Measurements from ENCODE around the gene ITPK1. TPM values are rescaled to one million over a fixed set of nuclear protein-coding genes. Genes with fewer than 3 reads are reported as not detected.
A peak's percentile ranks its signal among the peaks of the same experiment; 100 is the strongest.

The ITPK1 gene
- total and polyA plus RNA-seq, 12 donors: 47.1 to 152 (median 92.7) TPM

DNA sequence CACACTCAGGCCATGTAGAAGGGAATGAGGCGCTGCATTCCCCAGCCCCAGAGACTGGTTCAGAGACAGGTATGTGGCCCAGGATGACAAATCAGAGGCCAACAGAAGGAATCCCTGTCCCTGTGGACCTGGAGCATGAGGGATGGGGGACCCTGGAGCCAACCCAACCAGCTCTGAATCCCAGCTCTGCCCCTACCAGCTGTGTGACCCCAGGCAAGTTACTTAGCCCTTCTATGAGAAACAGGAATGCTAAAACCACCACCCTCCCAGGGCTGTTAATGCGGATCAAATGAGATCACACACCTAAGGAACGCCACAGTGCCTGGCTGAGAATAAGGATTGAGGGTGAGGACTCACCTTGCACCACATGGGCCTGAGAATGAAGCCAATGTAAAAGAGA is 15.6 kb downstream of the ITPK1 start:
- H3K4me3 ChIP-seq: no peak overlapping the region
- TF ChIP-seq, protein P1, sequence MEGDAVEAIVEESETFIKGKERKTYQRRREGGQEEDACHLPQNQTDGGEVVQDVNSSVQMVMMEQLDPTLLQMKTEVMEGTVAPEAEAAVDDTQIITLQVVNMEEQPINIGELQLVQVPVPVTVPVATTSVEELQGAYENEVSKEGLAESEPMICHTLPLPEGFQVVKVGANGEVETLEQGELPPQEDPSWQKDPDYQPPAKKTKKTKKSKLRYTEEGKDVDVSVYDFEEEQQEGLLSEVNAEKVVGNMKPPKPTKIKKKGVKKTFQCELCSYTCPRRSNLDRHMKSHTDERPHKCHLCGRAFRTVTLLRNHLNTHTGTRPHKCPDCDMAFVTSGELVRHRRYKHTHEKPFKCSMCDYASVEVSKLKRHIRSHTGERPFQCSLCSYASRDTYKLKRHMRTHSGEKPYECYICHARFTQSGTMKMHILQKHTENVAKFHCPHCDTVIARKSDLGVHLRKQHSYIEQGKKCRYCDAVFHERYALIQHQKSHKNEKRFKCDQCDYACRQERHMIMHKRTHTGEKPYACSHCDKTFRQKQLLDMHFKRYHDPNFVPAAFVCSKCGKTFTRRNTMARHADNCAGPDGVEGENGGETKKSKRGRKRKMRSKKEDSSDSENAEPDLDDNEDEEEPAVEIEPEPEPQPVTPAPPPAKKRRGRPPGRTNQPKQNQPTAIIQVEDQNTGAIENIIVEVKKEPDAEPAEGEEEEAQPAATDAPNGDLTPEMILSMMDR (IDR thresholded peaks at IDR 0.05): no peak
- no peaks in the 10 kb centered on the region for H3K27me3 ChIP-seq
- DNase-seq (no peak), ATAC-seq (no peak)
- no peaks in the 10 kb centered on the region for H3K36me3 ChIP-seq
- WGBS, 2 donors: 94 to 98% methylated on average over 3 of the region's 3 CpGs
- intact Hi-C loops (cut with DNase I): no loop called here
- H3K4me1 ChIP-seq: peaks cover 12 to 75% (median 56%) of the 10 kb centered on the region in 9 donors
- H3K9me3 ChIP-seq: no peaks in the 10 kb centered on the region
- H3K27ac ChIP-seq: peak overlapping the region in 1 of 10 donors; percentile 48

DNA sequence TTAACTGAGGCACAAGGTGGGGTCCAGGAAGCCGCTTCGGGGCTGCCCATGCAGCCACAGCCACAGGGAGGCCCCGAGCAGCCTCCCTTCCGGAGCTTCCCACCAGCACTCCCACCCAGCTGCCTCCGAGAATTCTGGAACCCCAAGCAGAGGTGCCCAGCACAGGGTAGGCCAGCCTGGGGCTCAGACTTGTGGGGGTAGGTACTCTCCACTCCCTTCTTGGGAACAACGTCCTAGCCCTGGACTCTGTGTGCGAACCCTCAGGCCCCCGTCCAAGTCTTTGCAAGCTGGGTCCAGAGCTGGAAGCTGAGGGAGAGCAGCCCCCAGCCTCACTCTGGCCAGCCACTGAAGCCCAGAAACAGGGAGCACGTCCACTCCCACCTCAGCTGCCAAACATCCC is 16.1 kb downstream of the ITPK1 start:
- DNase-seq: no peak
- intact Hi-C loops (cut with DNase I): no loop called here

DNA sequence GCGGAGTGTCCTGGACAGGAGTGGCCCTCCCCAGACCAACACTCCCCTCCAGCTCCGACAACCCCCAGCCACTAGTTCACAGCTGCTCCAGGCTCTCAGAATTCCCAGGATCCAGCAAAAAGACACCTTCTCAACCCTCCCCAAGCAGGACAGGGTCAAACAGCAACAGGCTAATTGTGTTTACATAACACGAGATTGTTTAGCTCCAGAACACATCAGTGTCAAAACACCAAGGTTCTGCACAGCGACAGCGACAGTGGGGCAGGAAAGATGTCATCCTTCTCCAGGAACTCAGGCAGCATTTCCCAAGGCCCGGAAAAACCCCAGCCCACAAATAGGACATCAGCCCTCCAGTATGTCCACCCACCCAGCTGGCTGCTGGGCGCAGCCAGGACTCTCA is 16.5 kb downstream of the ITPK1 start:
- WGBS, 2 donors: 55% methylated on average over 7 of the region's 7 CpGs
- Histone ChIP-seq H3K36me3 (no peaks in the 10 kb centered on the region), H3K4me3 (no peak overlapping the region), H3K27me3 (no peaks in the 10 kb centered on the region), H3K27ac (peak overlapping the region in 3 of 10 donors; percentile 28 to 48 (median 33)), H3K9me3 (no peaks in the 10 kb centered on the region), H3K4me1 (peaks cover 15 to 77% (median 56%) of the 10 kb centered on the region in 9 donors)
- ATAC-seq (no peak), DNase-seq (no peak)
- TF ChIP-seq, protein P1 (IDR thresholded peaks at IDR 0.05): no peak
- intact Hi-C loops (cut with DNase I): no loop called here

More for the DNA sequence above, 16.1 kb downstream of the ITPK1 start:
- peak overlapping the region in 3 of 10 donors; percentile 28 to 48 (median 33) for H3K27ac ChIP-seq
- H3K36me3 ChIP-seq: no peaks in the 10 kb centered on the region
- peaks cover 13 to 75% (median 53%) of the 10 kb centered on the region in 9 donors for H3K4me1 ChIP-seq
- no peak overlapping the region for H3K4me3 ChIP-seq
- ATAC-seq: no peak
- no peaks in the 10 kb centered on the region for H3K27me3 ChIP-seq
- 86 to 91% methylated on average over 9 of the region's 9 CpGs for WGBS, 2 donors
- TF ChIP-seq, protein P1 (IDR thresholded peaks at IDR 0.05): no peak
- no peaks in the 10 kb centered on the region for H3K9me3 ChIP-seq

DNA sequence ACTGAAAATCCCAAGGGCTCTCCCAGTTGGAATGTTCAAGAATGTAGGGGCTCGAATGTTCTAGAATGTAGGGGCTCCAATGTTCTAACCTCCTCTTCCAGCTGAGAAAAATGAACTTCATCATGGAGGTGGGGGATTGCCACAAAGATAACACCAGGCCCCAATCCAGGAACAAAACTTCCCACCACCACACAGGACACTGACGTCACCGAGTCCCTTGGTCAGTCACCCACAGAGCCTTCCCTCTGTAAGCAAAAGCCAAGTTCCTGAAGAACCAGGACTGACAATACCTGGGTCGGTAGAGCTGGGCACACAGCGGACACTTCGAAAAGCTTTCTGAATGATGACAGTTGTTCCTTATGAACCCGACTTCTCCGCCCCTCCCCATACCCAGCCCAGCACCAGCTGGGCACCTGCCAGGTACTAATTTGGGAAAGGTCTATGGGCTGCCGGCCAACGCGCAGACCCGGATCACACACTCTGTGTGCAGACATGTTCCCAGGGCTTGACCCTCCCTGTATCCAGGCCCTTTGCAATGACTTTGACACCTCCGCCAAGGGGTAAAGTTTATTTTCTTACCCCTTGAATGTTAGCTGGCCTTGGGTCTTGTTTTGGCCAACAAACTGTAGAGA is 18.9 kb downstream of the ITPK1 start:
- intact Hi-C loops (cut with DNase I): no loop called here
- Histone ChIP-seq H3K27ac (peak overlapping the region; percentile 48 to 79 (median 65)), H3K36me3 (no peaks in the 10 kb centered on the region), H3K4me3 (no peak overlapping the region), H3K27me3 (no peaks in the 10 kb centered on the region), H3K9me3 (no peaks in the 10 kb centered on the region), H3K4me1 (peaks cover 26 to 93% (median 66%) of the 10 kb centered on the region in 9 donors)
- 36 to 52% methylated on average over 13 of the region's 13 CpGs for whole genome bisulfite sequencing, 2 donors
- TF ChIP-seq, protein P1 (IDR thresholded peaks at IDR 0.05): no peak
- DNase-seq (peak; percentile 45 to 63), ATAC-seq (peak; percentile 47 to 87 (median 78))

Data from heart right ventricle (tissue), 16 donors.